Neutrophil (primary cell): Measurements from ENCODE around the gene PDE11A.

Source experiments
- H3K27ac ChIP-seq: fragments of 200-600 bp; sonication (generic); 2 replicates; pipeline ENCODE4 v1.5.1; 2016; ENCODE audit warnings: mild to moderate bottlenecking, moderate library complexity
- H3K27me3 ChIP-seq: fragments of 200-600 bp; sonication (generic); 2 replicates; pipeline ENCODE4 v1.6.0; 2016; ENCODE audit warnings: mild to moderate bottlenecking
- H3K36me3 ChIP-seq: fragments of 200-600 bp; sonication (generic); 2 replicates; pipeline ENCODE4 v1.5.1; 2017
- H3K4me1 ChIP-seq, 2 experiments: fragments of 200-600 bp in 1 of 2; sonication (generic) in 1 of 2; 1 replicate in 1 of 2; 2 replicates in 1 of 2; pipeline versions ENCODE4 v1.5.1 to v1.6.1; 2013 to 2016; ENCODE audit warnings: low read depth in 1 of 2, low read length in 1 of 2, mild to moderate bottlenecking in 1 of 2, moderate library complexity in 1 of 2; ENCODE audit not compliant: control insufficient read depth in 1 of 2, insufficient read depth in 1 of 2
- H3K4me3 ChIP-seq, 2 experiments: fragments of 200-600 bp in 1 of 2; sonication (generic) in 1 of 2; 1 replicate in 1 of 2; 2 replicates in 1 of 2; pipeline ENCODE4 v1.5.1; 2013 to 2016; ENCODE audit warnings: low read depth in 1 of 2, low read length in 1 of 2, mild to moderate bottlenecking in 1 of 2, moderate library complexity in 1 of 2
- H3K9me3 ChIP-seq: fragments of 200-600 bp; sonication (generic); 2 replicates; pipeline ENCODE4 v1.5.1; 2016
- CTCF ChIP-seq: fragments of 200-600 bp; sonication (generic); IDR thresholded peaks from 2 replicates; pipeline ENCODE4 v1.5.1; 2016; ENCODE audit warnings: antibody characterized with exemption

PDE11A gene

GRCh38 chr2:177873915-177874314 is 198.7 kb downstream of the PDE11A start:
- Histone ChIP-seq H3K36me3 (no peaks in the 10 kb centered on the region), H3K27me3 (no peaks in the 10 kb centered on the region), H3K9me3 (no peaks in the 10 kb centered on the region), H3K4me3 (no peak overlapping the region), H3K4me1 (no peaks in the 10 kb centered on the region), H3K27ac (no peak overlapping the region)
- TF ChIP-seq CTCF = no peak

GRCh38 chr2:177872286-177872685 is 200.3 kb downstream of the PDE11A start:
- no peak overlapping the region for H3K4me3 ChIP-seq
- no peaks in the 10 kb centered on the region for H3K36me3 ChIP-seq
- TF ChIP-seq CTCF = no peak
- H3K27me3 ChIP-seq = no peaks in the 10 kb centered on the region
- no peak overlapping the region for H3K27ac ChIP-seq
- H3K4me1 ChIP-seq = no peaks in the 10 kb centered on the region
- H3K9me3 ChIP-seq = no peaks in the 10 kb centered on the region

GRCh38 chr2:177869912-177870311 is 202.7 kb downstream of the PDE11A start:
- Histone ChIP-seq H3K4me3 (no peak overlapping the region), H3K27ac (no peak overlapping the region), H3K27me3 (no peaks in the 10 kb centered on the region), H3K36me3 (no peaks in the 10 kb centered on the region), H3K4me1 (no peaks in the 10 kb centered on the region), H3K9me3 (no peaks in the 10 kb centered on the region)
- no peak for TF ChIP-seq CTCF

GRCh38 chr2:177869209-177869608 is 203.4 kb downstream of the PDE11A start:
- no peaks in the 10 kb centered on the region for H3K36me3 ChIP-seq
- no peak for TF ChIP-seq CTCF
- no peak overlapping the region for H3K4me3 ChIP-seq
- no peaks in the 10 kb centered on the region for H3K27me3 ChIP-seq
- H3K4me1 ChIP-seq = no peaks in the 10 kb centered on the region
- no peak overlapping the region for H3K27ac ChIP-seq
- H3K9me3 ChIP-seq = no peaks in the 10 kb centered on the region

- no peak for TF ChIP-seq CTCF
- H3K27ac ChIP-seq = no peak overlapping the region
- no peak overlapping the region for H3K4me3 ChIP-seq
- no peaks in the 10 kb centered on the region for H3K27me3 ChIP-seq
- no peaks in the 10 kb centered on the region for H3K9me3 ChIP-seq
- no peaks in the 10 kb centered on the region for H3K4me1 ChIP-seq
- H3K36me3 ChIP-seq = no peaks in the 10 kb centered on the region
These were observed 203.8 kb downstream of the PDE11A start for GRCh38 chr2:177868806-177869205.

GRCh38 chr2:177857538-177857937 is 215.0 kb downstream of the PDE11A start:
- no peaks in the 10 kb centered on the region for H3K4me1 ChIP-seq
- H3K9me3 ChIP-seq = no peaks in the 10 kb centered on the region
- H3K4me3 ChIP-seq = no peak overlapping the region
- H3K27me3 ChIP-seq = no peaks in the 10 kb centered on the region
- TF ChIP-seq CTCF = no peak
- no peaks in the 10 kb centered on the region for H3K36me3 ChIP-seq
- no peak overlapping the region for H3K27ac ChIP-seq
